Endodermal cell (in vitro differentiated cells): ENCODE measurements around the gene SPA17. TPM values are rescaled to one million over a fixed set of nuclear protein-coding genes. Genes with fewer than 3 reads are reported as not detected.
A peak's percentile ranks its signal among the peaks of the same experiment; 100 is the strongest.

Experiments used
- DNase-seq: peaks from one replicate; pipeline ENCODE4 v3.0.0-alpha.2; 2017
- H3K27ac ChIP-seq: 2 replicates; pipeline ENCODE4 v1.5.1; 2013; ENCODE audit warnings: mild to moderate bottlenecking, low read depth, low read length, moderate library complexity
- H3K27me3 ChIP-seq: 2 replicates; pipeline ENCODE4 v1.6.1; 2013; ENCODE audit warnings: mild to moderate bottlenecking, low read length, moderate library complexity; ENCODE audit not compliant: insufficient read depth, control insufficient read depth, poor library complexity, severe bottlenecking
- H3K36me3 ChIP-seq: 2 replicates; pipeline ENCODE4 v1.7.0; 2013; ENCODE audit warnings: mild to moderate bottlenecking, low read length, moderate library complexity; ENCODE audit not compliant: control insufficient read depth, insufficient read depth
- H3K4me1 ChIP-seq: one replicate; pipeline ENCODE4 v1.7.0; 2013; ENCODE audit warnings: low read length; ENCODE audit not compliant: control insufficient read depth, insufficient read depth
- H3K4me3 ChIP-seq: 2 replicates; pipeline ENCODE4 v1.5.1; 2013; ENCODE audit warnings: mild to moderate bottlenecking, low read length, moderate library complexity
- H3K9ac ChIP-seq: 2 replicates; pipeline ENCODE4 v1.6.1; 2013; ENCODE audit warnings: mild to moderate bottlenecking, low read length, moderate library complexity; ENCODE audit not compliant: poor library complexity, severe bottlenecking; ENCODE audit errors: extremely low read depth
- H3K9me3 ChIP-seq: 2 replicates; pipeline ENCODE4 v1.6.1; 2013; ENCODE audit warnings: mild to moderate bottlenecking, low read length, moderate library complexity; ENCODE audit not compliant: control insufficient read depth
- H3K27ac Mint-ChIP-seq: 2 replicates; pipeline ENCODE4 v1.8.0; 2020; ENCODE audit warnings: mixed read lengths
- H3K27me3 Mint-ChIP-seq: 2 replicates; pipeline ENCODE4 v1.8.0; 2021; ENCODE audit warnings: mild to moderate bottlenecking, mixed read lengths; ENCODE audit not compliant: insufficient read depth
- H3K36me3 Mint-ChIP-seq: 2 replicates; pipeline ENCODE4 v1.8.0; 2020; ENCODE audit warnings: low read depth, mixed read lengths
- H3K4me1 Mint-ChIP-seq: 2 replicates; pipeline ENCODE4 v1.8.0; 2020; ENCODE audit warnings: mixed read lengths
- H3K4me3 Mint-ChIP-seq: 2 replicates; pipeline ENCODE4 v1.8.0; 2020; ENCODE audit warnings: mild to moderate bottlenecking, moderate library complexity, mixed read lengths
- H3K9me3 Mint-ChIP-seq: 2 replicates; pipeline ENCODE4 v1.8.0; 2020; ENCODE audit warnings: mild to moderate bottlenecking, mixed read lengths
- WGBS, 2 experiments: methylation state at CpG; one replicate each; pipeline versions ENCODE4 v1.1.5 to v1.1.7; 2013; ENCODE audit warnings: missing lambda C conversion rate in 2 of 2, mixed read lengths in 1 of 2; ENCODE audit not compliant: insufficient coverage in 1 of 2, insufficient read length in 1 of 2; 5-methylcytosine and 5-hydroxymethylcytosine counted together
- total RNA-seq, 2 donors: library from RNA; stranded (reverse); fragmentation: NEBNext Ultra II Directional in 1 of 2; extraction: Animal tissue kit (Norgen Biotek cat#: 25700) in 1 of 2; gene quantifications; 2 replicates in 1 of 2; 3 replicates in 1 of 2; pipeline ENCODE4 v1.2.1, GENCODE V29; 2021
- TF ChIP-seq, protein P1 (sequence below): fragments of 200-600 bp; sonication (generic); conservative IDR thresholded peaks from 2 replicates; pipeline ENCODE4 v1.5.0; 2021; ENCODE audit warnings: antibody characterized with exemption, mild to moderate bottlenecking

Gene SPA17
- total RNA-seq, 2 donors from 2014 or later = 19.6 to 21.8 TPM

DNA sequence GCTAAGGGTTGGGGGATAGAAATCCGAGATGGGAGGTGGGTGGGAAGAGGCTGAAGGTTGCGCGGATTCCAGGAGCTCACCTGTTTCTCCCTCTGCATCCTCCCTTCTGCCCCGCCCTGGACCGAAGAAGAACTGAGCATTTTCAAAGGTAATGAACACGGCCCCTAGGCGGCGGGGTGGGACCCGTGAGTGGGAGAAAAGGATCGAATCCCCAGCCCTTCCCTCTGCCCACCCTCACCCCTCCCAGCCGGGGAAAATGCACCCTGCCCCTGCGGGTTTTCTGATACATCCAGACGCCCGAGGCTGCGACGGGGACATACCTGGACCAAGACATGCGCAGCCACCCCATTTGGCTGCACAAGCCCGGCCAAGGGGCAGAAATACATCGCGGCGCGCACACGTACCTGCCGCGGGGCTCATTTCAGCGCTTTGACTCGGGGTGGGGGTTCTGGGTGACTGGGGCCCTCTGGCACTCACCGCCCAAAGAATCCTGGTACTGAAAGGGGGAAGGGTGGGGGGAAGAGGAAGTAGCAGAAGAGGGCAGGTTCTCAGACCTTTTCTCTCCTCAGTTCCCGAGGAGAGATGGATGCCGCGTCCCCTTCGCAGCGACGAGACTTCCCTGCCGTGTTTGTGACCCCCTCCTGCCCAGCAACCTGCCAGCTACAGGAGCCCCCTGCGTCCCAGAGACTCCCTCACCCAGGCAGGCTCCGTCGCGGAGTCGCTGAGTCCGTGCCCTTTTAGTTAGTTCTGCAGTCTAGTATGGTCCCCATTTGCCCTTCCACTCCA lies 72.3 kb downstream of the SPA17 start:
- no peaks in the 10 kb centered on the region for H3K4me1 ChIP-seq
- H3K27ac ChIP-seq = no peak overlapping the region
- TF ChIP-seq, protein P1, sequence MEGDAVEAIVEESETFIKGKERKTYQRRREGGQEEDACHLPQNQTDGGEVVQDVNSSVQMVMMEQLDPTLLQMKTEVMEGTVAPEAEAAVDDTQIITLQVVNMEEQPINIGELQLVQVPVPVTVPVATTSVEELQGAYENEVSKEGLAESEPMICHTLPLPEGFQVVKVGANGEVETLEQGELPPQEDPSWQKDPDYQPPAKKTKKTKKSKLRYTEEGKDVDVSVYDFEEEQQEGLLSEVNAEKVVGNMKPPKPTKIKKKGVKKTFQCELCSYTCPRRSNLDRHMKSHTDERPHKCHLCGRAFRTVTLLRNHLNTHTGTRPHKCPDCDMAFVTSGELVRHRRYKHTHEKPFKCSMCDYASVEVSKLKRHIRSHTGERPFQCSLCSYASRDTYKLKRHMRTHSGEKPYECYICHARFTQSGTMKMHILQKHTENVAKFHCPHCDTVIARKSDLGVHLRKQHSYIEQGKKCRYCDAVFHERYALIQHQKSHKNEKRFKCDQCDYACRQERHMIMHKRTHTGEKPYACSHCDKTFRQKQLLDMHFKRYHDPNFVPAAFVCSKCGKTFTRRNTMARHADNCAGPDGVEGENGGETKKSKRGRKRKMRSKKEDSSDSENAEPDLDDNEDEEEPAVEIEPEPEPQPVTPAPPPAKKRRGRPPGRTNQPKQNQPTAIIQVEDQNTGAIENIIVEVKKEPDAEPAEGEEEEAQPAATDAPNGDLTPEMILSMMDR = peak; percentile 69
- H3K27me3 Mint-ChIP-seq = peaks cover 98% of the 10 kb centered on the region
- no peaks in the 10 kb centered on the region for H3K36me3 ChIP-seq
- WGBS, 2 experiments = 3 to 6% methylated on average over 14 to 41 of the region's 41 CpGs
- H3K9me3 ChIP-seq = no peaks in the 10 kb centered on the region
- H3K4me3 ChIP-seq = peak overlapping the region; percentile 90
- H3K27ac Mint-ChIP-seq = peak overlapping the region; percentile 90
- peaks cover 97% of the 10 kb centered on the region for H3K27me3 ChIP-seq
- peak; percentile 87 for DNase-seq
- peaks cover 17% of the 10 kb centered on the region for H3K4me1 Mint-ChIP-seq
- H3K4me3 Mint-ChIP-seq = peak overlapping the region; percentile 82
- H3K36me3 Mint-ChIP-seq = no peaks in the 10 kb centered on the region
- H3K9ac ChIP-seq = no peak overlapping the region
- H3K9me3 Mint-ChIP-seq = no peaks in the 10 kb centered on the region

DNA sequence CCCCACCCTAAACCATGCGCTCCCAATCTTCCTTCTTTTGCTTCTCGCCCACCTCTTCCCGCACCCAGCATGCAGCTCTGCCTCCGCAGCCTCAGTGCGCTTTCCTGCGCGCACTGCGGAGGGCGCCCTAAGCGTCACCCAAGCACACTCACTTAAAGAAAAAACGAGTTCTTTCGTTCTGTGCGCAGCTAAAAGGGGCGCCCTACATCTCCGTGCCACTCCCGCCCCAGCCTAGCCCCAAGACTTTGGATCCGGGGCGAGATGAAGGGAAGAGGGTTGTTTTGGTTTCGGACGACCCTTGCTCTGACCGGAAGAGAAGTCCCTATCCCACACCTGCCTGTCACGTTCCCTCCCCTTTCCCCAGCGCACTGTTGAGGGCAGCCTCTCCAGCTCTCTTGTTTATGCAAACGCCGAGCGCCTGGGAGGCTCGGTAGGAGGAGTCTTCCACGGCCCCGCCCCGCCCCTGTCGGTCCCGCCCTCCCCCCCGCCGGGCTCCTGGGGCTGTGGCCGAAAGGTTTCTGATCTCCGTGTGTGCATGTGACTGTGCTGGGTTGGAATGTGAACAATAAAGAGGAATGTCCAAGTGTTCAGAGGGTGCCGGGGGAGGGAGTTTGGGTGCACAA lies 73.0 kb downstream of the SPA17 start:
- peaks cover 95% of the 10 kb centered on the region for H3K27me3 Mint-ChIP-seq
- Histone ChIP-seq H3K27ac (no peak overlapping the region), H3K4me1 (no peaks in the 10 kb centered on the region), H3K27me3 (peaks cover 97% of the 10 kb centered on the region), H3K9me3 (no peaks in the 10 kb centered on the region), H3K4me3 (peak overlapping the region; percentile 90), H3K9ac (no peak overlapping the region), H3K36me3 (no peaks in the 10 kb centered on the region)
- peak overlapping the region; percentile 90 for H3K27ac Mint-ChIP-seq
- peaks cover 21% of the 10 kb centered on the region for H3K4me1 Mint-ChIP-seq
- 4 to 27% methylated on average over 4 to 37 of the region's 37 CpGs for WGBS, 2 experiments
- TF ChIP-seq, protein P1 = peak; percentile 79
- DNase-seq = peak; percentile 96
- no peaks in the 10 kb centered on the region for H3K9me3 Mint-ChIP-seq
- H3K36me3 Mint-ChIP-seq = no peaks in the 10 kb centered on the region
- H3K4me3 Mint-ChIP-seq = peak overlapping the region; percentile 82

Other genes with a start within 250 kb of the SPA17 start
- gene OR8B4, start 249.0 kb upstream of the SPA17 start, total RNA-seq = not detected
- not detected for gene OR8B8, start 228.2 kb upstream of the SPA17 start, total RNA-seq
- gene OR8B12, start 130.2 kb upstream of the SPA17 start, total RNA-seq = not detected
- under 1 TPM; 0.22 to 0.35 TPM for gene OR8A1, start 103.9 kb upstream of the SPA17 start, total RNA-seq
- gene PANX3, start 62.5 kb upstream of the SPA17 start, total RNA-seq = not detected
- gene TBRG1, start 51.0 kb upstream of the SPA17 start, total RNA-seq = 10 to 100 TPM; 30.9 to 31.3 TPM
- gene SIAE, start 165 bp upstream of the SPA17 start, total RNA-seq = 1 to 10 TPM; 4.4 to 7.4 TPM
- 1 to 10 TPM; 4.7 to 8.9 TPM for gene NRGN, start 66.0 kb downstream of the SPA17 start, total RNA-seq
- gene VSIG2, start 78.4 kb downstream of the SPA17 start, total RNA-seq = 1 to 10 TPM; 1.1 to 3.4 TPM
- gene ESAM, start 88.4 kb downstream of the SPA17 start, total RNA-seq = under 1 TPM; 0.31 to 0.68 TPM
- 10 to 100 TPM; 18.3 to 21.3 TPM for gene MSANTD2, start 126.5 kb downstream of the SPA17 start, total RNA-seq
- 10 to 100 TPM; 15.3 to 16.2 TPM for gene ROBO3, start 191.5 kb downstream of the SPA17 start, total RNA-seq
- under 1 TPM in 1 of 2 donors, not detected in 1; 0.59 TPM for gene ROBO4, start 224.0 kb downstream of the SPA17 start, total RNA-seq
- gene HEPN1, start 245.3 kb downstream of the SPA17 start, total RNA-seq = not detected